Measurements from ENCODE around the gene PGGT1B. TPM values are rescaled to one million over a fixed set of nuclear protein-coding genes. Genes with fewer than 3 reads are reported as not detected.

Gene PGGT1B
- total and polyA plus RNA-seq, 5 donors from 2014 or later, result 6.9 to 46.8 (median 11.5) TPM

DNA sequence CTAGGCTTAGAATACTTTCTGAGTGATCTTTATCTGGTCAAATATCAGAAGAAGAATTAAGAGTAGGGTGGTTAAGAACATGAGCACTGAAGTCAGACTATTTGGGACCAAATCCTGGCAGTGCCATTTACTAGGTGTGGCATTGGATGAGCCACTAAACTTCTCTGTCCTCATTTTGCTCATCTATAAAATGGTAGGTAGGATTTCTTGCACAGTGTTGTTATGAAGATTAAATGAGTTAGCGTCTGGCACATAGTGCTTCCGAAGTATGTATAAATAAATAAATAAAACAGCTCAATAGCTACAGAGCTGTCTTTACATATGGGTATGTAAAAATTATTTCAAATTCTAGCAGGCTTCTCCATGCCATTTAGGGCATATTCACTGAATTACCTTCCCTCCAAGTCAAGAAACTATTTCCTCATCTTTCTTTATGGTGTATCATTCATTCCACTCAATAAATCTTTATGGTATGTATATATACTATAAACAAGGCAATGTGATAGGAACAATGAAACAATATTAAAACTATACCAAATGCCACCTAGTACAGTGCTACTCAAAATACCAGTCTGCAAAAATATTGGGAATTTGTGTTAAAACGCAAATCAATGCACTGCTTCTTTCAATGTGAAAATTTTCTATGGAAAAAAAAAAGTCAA lies 9.8 kb upstream of the PGGT1B start:
- Histone ChIP-seq H3K9me3 (ENCODE audit: control insufficient read depth in 2 of 2, low read length in 2 of 2) (no peaks in the 10 kb centered on the region), H3K4me1 (ENCODE audit: control insufficient read depth, insufficient read depth, low read length, poor library complexity, severe bottlenecking) (no peaks in the 10 kb centered on the region), H3K27ac (ENCODE audit: insufficient read depth, low read length, poor library complexity, severe bottlenecking) (no peak overlapping the region), H3K4me3 (ENCODE audit: low read depth, low read length) (no peak overlapping the region), H3K27me3 (ENCODE audit: control insufficient read depth, insufficient read depth, low read length) (peaks cover 1% of the 10 kb centered on the region), H3K36me3 (ENCODE audit: control insufficient read depth, insufficient read depth, low read length) (no peaks in the 10 kb centered on the region)
- ATAC-seq (ENCODE audit: low read depth in 2 of 2), result no peak
- no peak for DNase-seq
- Mint-ChIP-seq H3K36me3 (peaks cover 12% of the 10 kb centered on the region), H3K4me3 (no peak overlapping the region), H3K4me1 (no peaks in the 10 kb centered on the region), H3K27ac (no peak overlapping the region), H3K27me3 (peaks cover 14% of the 10 kb centered on the region), H3K9me3 (no peaks in the 10 kb centered on the region)

DNA sequence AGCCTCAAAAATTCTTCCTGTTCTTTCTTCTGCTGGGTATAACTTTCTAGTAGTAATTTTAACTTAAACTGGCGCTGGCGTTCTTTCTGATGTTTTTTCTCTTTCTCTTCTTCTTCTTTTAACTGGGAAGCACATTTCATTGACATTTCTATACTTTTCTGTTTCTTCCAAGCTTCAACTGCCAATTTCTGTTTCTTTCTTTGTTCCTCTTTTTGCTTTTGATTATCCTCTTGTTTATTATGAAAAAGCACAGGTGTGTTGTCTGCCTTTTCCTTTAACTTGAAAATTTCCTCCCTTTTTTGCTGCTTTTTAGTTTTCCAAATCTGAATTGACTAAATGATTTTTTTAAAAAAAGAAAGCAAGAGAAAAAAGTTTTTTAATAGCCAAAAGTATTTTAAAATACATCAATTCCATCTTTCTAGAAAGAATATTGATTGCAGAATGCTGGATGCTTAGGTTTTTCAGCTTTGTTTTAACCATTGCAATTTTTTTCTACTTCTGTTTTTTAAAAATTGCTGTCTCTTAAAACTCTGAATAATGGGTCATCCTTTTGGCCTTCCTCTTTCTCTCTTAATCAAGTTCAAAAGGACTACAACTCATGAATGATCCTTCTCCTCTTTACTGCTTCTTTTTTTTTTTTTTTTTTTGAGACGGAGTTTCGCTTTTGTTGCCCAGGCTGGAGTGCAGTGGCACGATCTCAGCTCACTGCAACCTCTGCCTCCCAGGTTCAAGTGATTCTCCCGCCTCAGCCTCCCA lies 8.8 kb upstream of the PGGT1B start:
- no peak for DNase-seq
- no peak overlapping the region for H3K27ac ChIP-seq (ENCODE audit: insufficient read depth, low read length, poor library complexity, severe bottlenecking)
- peaks cover 14% of the 10 kb centered on the region for H3K27me3 Mint-ChIP-seq
- no peaks in the 10 kb centered on the region for H3K36me3 ChIP-seq (ENCODE audit: control insufficient read depth, insufficient read depth, low read length)
- H3K36me3 Mint-ChIP-seq, result peaks cover 12% of the 10 kb centered on the region
- H3K4me1 ChIP-seq (ENCODE audit: control insufficient read depth, insufficient read depth, low read length, poor library complexity, severe bottlenecking), result no peaks in the 10 kb centered on the region
- H3K9me3 ChIP-seq (ENCODE audit: control insufficient read depth in 2 of 2, low read length in 2 of 2), result no peaks in the 10 kb centered on the region
- H3K4me3 ChIP-seq (ENCODE audit: low read depth, low read length), result no peak overlapping the region
- ATAC-seq (ENCODE audit: low read depth in 2 of 2), result no peak
- peaks cover 1% of the 10 kb centered on the region for H3K27me3 ChIP-seq (ENCODE audit: control insufficient read depth, insufficient read depth, low read length)
- H3K4me3 Mint-ChIP-seq, result no peak overlapping the region
- H3K27ac Mint-ChIP-seq, result no peak overlapping the region
- no peaks in the 10 kb centered on the region for H3K4me1 Mint-ChIP-seq
- H3K9me3 Mint-ChIP-seq, result no peaks in the 10 kb centered on the region

DNA sequence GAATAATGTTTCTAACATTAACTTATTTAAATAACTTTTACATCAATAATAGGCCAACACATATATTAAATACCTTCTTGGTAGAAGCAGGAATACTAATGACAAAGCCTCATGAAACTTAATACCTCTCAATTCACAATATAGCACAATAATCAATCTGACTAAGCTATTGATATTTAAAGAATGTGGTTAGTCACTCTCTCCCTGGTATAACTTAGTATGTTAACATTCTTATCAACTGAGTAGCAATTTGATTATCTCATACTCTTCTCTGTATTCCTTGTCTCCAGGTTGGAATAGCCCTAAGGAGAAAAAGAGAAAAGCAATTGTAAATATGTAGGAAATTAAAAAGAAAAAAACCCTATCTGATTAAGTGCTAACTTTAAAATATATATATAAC lies 4.9 kb upstream of the PGGT1B start:
- H3K4me1 ChIP-seq (ENCODE audit: control insufficient read depth, insufficient read depth, low read length, poor library complexity, severe bottlenecking), result no peaks in the 10 kb centered on the region
- no peaks in the 10 kb centered on the region for H3K9me3 ChIP-seq (ENCODE audit: control insufficient read depth in 2 of 2, low read length in 2 of 2)
- H3K4me3 ChIP-seq (ENCODE audit: low read depth, low read length), result no peak overlapping the region
- Mint-ChIP-seq H3K4me1 (peaks cover 0 to 9% (median 8%) of the 10 kb centered on the region in 4 donors), H3K4me3 (no peak overlapping the region), H3K36me3 (no peaks in the 10 kb centered on the region), H3K27me3 (peaks cover 8% of the 10 kb centered on the region), H3K27ac (no peak overlapping the region), H3K9me3 (peaks cover 0 to 8% (median 0%) of the 10 kb centered on the region in 7 donors)
- H3K36me3 ChIP-seq (ENCODE audit: control insufficient read depth, insufficient read depth, low read length), result no peaks in the 10 kb centered on the region
- no peaks in the 10 kb centered on the region for H3K27me3 ChIP-seq (ENCODE audit: control insufficient read depth, insufficient read depth, low read length)
- DNase-seq (no peak), ATAC-seq (ENCODE audit: low read depth in 2 of 2) (no peak)
- H3K27ac ChIP-seq (ENCODE audit: insufficient read depth, low read length, poor library complexity, severe bottlenecking), result no peak overlapping the region

DNA sequence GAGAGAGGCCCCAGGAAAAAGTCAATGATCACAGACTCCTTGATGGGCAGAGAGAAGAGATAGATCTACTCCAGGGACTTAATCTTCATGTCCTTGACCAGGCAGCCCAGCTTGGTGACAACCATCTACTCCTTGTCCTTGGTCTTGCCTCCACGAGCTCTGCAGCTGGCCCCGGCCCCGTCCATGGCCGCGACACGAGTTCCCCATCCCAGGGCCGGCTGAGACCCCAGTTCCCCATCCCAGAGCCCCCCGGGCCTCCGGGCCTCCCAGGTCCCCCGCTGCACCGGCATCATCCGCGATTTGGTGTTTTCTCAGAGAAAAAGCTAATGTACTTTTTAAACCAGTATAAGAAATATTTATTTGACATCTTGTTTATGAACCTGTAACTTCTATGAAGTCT lies 2.5 kb upstream of the PGGT1B start:
- H3K27me3 Mint-ChIP-seq, result peaks cover 8% of the 10 kb centered on the region
- Histone ChIP-seq H3K27ac (ENCODE audit: insufficient read depth, low read length, poor library complexity, severe bottlenecking) (no peak overlapping the region), H3K4me3 (ENCODE audit: low read depth, low read length) (no peak overlapping the region), H3K9me3 (ENCODE audit: control insufficient read depth in 2 of 2, low read length in 2 of 2) (no peaks in the 10 kb centered on the region), H3K4me1 (ENCODE audit: control insufficient read depth, insufficient read depth, low read length, poor library complexity, severe bottlenecking) (peaks cover 19% of the 10 kb centered on the region), H3K36me3 (ENCODE audit: control insufficient read depth, insufficient read depth, low read length) (no peaks in the 10 kb centered on the region), H3K27me3 (ENCODE audit: control insufficient read depth, insufficient read depth, low read length) (no peaks in the 10 kb centered on the region)
- no peak for ATAC-seq (ENCODE audit: low read depth in 2 of 2)
- H3K4me1 Mint-ChIP-seq, result peaks cover 14 to 31% (median 24%) of the 10 kb centered on the region in 4 donors
- DNase-seq, result no peak
- peaks cover 0 to 8% (median 0%) of the 10 kb centered on the region in 7 donors for H3K9me3 Mint-ChIP-seq
- no peak overlapping the region for H3K27ac Mint-ChIP-seq
- no peak overlapping the region for H3K4me3 Mint-ChIP-seq
- no peaks in the 10 kb centered on the region for H3K36me3 Mint-ChIP-seq

DNA sequence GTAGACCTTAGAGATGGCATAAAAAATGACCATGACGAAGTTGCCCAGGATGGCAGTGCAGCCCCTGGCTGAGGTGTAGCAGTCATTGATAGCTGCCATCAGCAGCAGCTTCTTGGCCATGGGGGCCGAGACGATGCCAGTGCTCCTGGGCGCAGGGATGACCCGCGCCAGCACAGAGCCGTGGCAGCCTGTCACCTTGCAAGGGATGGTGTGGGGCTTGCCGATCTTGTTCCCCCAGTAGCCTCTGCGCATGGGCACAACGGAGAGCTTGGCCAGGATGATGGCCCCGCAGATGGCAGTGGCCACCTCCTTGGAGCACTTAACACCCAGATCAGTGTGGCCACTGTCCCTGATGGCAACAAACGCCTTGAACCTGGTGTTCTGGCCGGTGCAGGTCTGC lies 2.1 kb upstream of the PGGT1B start:
- Mint-ChIP-seq H3K36me3 (no peaks in the 10 kb centered on the region), H3K9me3 (peaks cover 0 to 8% (median 0%) of the 10 kb centered on the region in 7 donors), H3K27ac (no peak overlapping the region), H3K27me3 (peaks cover 4% of the 10 kb centered on the region), H3K4me3 (peak overlapping the region in 1 of 4 donors; percentile 21), H3K4me1 (peaks cover 18 to 36% (median 27%) of the 10 kb centered on the region in 4 donors)
- no peaks in the 10 kb centered on the region for H3K9me3 ChIP-seq (ENCODE audit: control insufficient read depth in 2 of 2, low read length in 2 of 2)
- ATAC-seq (ENCODE audit: low read depth in 2 of 2) (no peak), DNase-seq (no peak)
- H3K4me1 ChIP-seq (ENCODE audit: control insufficient read depth, insufficient read depth, low read length, poor library complexity, severe bottlenecking), result peaks cover 19% of the 10 kb centered on the region
- no peaks in the 10 kb centered on the region for H3K27me3 ChIP-seq (ENCODE audit: control insufficient read depth, insufficient read depth, low read length)
- no peak overlapping the region for H3K27ac ChIP-seq (ENCODE audit: insufficient read depth, low read length, poor library complexity, severe bottlenecking)
- H3K4me3 ChIP-seq (ENCODE audit: low read depth, low read length), result no peak overlapping the region
- no peaks in the 10 kb centered on the region for H3K36me3 ChIP-seq (ENCODE audit: control insufficient read depth, insufficient read depth, low read length)

DNA sequence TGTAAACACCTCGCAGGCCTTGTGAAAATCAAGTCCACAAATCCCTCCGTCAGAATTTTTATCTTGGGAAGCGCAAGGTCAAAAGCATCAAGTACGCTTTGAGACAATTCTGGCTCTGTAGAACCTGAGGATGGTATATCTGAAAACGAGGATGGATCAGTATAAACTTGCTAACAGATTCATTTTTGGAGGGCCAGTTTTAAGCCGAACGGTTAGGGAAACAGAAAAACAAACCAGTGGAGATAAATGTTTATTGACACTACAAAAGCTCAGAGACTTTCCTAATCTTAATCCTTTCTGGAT lies 352 bp upstream of the PGGT1B start:
- no peaks in the 10 kb centered on the region for H3K27me3 ChIP-seq (ENCODE audit: control insufficient read depth, insufficient read depth, low read length)
- Mint-ChIP-seq H3K9me3 (peaks cover 0 to 8% (median 0%) of the 10 kb centered on the region in 7 donors), H3K36me3 (no peaks in the 10 kb centered on the region), H3K4me1 (peaks cover 29 to 50% (median 38%) of the 10 kb centered on the region in 4 donors), H3K27ac (peak overlapping the region; percentile 84 to 97 (median 94)), H3K4me3 (peak overlapping the region; percentile 91 to 99 (median 97)), H3K27me3 (peaks cover 4% of the 10 kb centered on the region)
- H3K36me3 ChIP-seq (ENCODE audit: control insufficient read depth, insufficient read depth, low read length), result peaks cover 5% of the 10 kb centered on the region
- no peaks in the 10 kb centered on the region for H3K9me3 ChIP-seq (ENCODE audit: control insufficient read depth in 2 of 2, low read length in 2 of 2)
- peaks cover 19% of the 10 kb centered on the region for H3K4me1 ChIP-seq (ENCODE audit: control insufficient read depth, insufficient read depth, low read length, poor library complexity, severe bottlenecking)
- DNase-seq, result no peak
- H3K4me3 ChIP-seq (ENCODE audit: low read depth, low read length), result peak overlapping the region; percentile 99
- ATAC-seq (ENCODE audit: low read depth in 2 of 2), result no peak
- H3K27ac ChIP-seq (ENCODE audit: insufficient read depth, low read length, poor library complexity, severe bottlenecking), result peak overlapping the region; percentile 62

DNA sequence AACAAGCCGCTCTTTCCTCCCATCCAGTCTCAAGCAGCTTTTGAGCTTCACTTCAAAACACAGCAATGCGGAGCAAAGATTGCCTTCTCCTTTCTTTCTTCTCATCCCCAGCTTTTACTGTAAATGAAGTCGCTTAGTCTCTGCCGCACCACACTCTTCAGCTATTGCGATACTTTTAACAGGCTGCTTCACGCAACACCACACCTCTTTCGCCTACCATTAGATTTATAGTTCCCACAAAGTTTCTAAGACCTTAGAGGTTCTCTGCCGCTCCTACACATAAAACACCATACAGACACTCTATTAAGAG lies 711 bp downstream of the PGGT1B start:
- peaks cover 19% of the 10 kb centered on the region for H3K4me1 ChIP-seq (ENCODE audit: control insufficient read depth, insufficient read depth, low read length, poor library complexity, severe bottlenecking)
- ATAC-seq (ENCODE audit: low read depth in 2 of 2) (peak in 1 of 2 donors; percentile 11), DNase-seq (no peak)
- peak overlapping the region; percentile 91 to 99 (median 97) for H3K4me3 Mint-ChIP-seq
- no peak overlapping the region for H3K27ac ChIP-seq (ENCODE audit: insufficient read depth, low read length, poor library complexity, severe bottlenecking)
- peaks cover 1% of the 10 kb centered on the region for H3K36me3 Mint-ChIP-seq
- peak overlapping the region; percentile 84 to 98 (median 94) for H3K27ac Mint-ChIP-seq
- no peaks in the 10 kb centered on the region for H3K27me3 ChIP-seq (ENCODE audit: control insufficient read depth, insufficient read depth, low read length)
- H3K4me1 Mint-ChIP-seq, result peaks cover 31 to 58% (median 43%) of the 10 kb centered on the region in 4 donors
- peaks cover 0 to 8% (median 0%) of the 10 kb centered on the region in 7 donors for H3K9me3 Mint-ChIP-seq
- H3K4me3 ChIP-seq (ENCODE audit: low read depth, low read length), result peak overlapping the region; percentile 99
- peaks cover 5% of the 10 kb centered on the region for H3K36me3 ChIP-seq (ENCODE audit: control insufficient read depth, insufficient read depth, low read length)
- H3K27me3 Mint-ChIP-seq, result peaks cover 4% of the 10 kb centered on the region
- H3K9me3 ChIP-seq (ENCODE audit: control insufficient read depth in 2 of 2, low read length in 2 of 2), result no peaks in the 10 kb centered on the region

DNA sequence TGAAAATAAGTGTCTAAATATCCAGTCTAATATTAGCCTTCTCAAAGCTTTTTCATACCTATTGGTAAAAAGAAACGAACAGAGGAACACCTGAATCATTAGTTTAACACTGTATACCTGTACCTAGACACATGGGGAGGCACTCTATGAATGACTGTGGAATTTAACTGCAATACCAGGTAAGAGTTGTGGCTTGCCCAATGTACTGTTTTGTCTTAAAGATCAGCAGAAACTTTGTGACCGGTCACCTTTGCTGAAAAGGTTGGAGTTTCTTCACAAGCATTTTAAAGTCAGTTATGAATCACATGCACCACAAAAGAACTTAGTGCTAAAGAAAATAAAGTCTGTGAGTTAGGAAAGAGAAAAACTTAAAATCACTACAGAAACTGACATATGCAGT lies 2.4 kb downstream of the PGGT1B start:
- Mint-ChIP-seq H3K4me3 (peak overlapping the region in 3 of 4 donors; percentile 10 to 91 (median 44)), H3K9me3 (peaks cover 0 to 8% (median 0%) of the 10 kb centered on the region in 7 donors), H3K4me1 (peaks cover 39 to 75% (median 60%) of the 10 kb centered on the region in 4 donors), H3K27ac (no peak overlapping the region), H3K36me3 (peaks cover 11% of the 10 kb centered on the region), H3K27me3 (peaks cover 4% of the 10 kb centered on the region)
- ATAC-seq (ENCODE audit: low read depth in 2 of 2), result no peak
- no peaks in the 10 kb centered on the region for H3K27me3 ChIP-seq (ENCODE audit: control insufficient read depth, insufficient read depth, low read length)
- H3K36me3 ChIP-seq (ENCODE audit: control insufficient read depth, insufficient read depth, low read length), result peaks cover 11% of the 10 kb centered on the region
- no peak overlapping the region for H3K27ac ChIP-seq (ENCODE audit: insufficient read depth, low read length, poor library complexity, severe bottlenecking)
- no peak for DNase-seq
- H3K9me3 ChIP-seq (ENCODE audit: control insufficient read depth in 2 of 2, low read length in 2 of 2), result no peaks in the 10 kb centered on the region
- H3K4me1 ChIP-seq (ENCODE audit: control insufficient read depth, insufficient read depth, low read length, poor library complexity, severe bottlenecking), result peaks cover 19% of the 10 kb centered on the region
- H3K4me3 ChIP-seq (ENCODE audit: low read depth, low read length), result peak overlapping the region; percentile 99

Data from CD4-positive, CD25-positive, alpha-beta regulatory T cell (primary cell).